ENCODE data around the gene VWA5B2.

Gene VWA5B2

GRCh38 chr3:184227481-184227935 lies 1.9 kb upstream of the VWA5B2 start:
- Histone ChIP-seq H3K36me3 (replicated peaks) (no peaks in the 10 kb centered on the region), H3K4me3 (ENCODE audit: low read depth, low read length) (no peak overlapping the region), H3K27me3 (replicated peaks) (peaks cover 46% of the 10 kb centered on the region), H3K27ac (no peak overlapping the region)
- in situ Hi-C loops (cut with HindIII; ENCODE audit: low pct_ligation_motif_present, low sequenced_read_pairs): no loop called here
- DNase-seq: no peak
- peak; percentile 95 for TF ChIP-seq CTCF (IDR thresholded peaks at IDR 0.05; ENCODE audit: low read depth, low read length, missing control alignments)

GRCh38 chr3:184228376-184229137 lies 828 bp upstream of the VWA5B2 start:
- H3K4me3 ChIP-seq (ENCODE audit: low read depth, low read length): no peak overlapping the region
- no peak overlapping the region for H3K27ac ChIP-seq
- TF ChIP-seq CTCF (IDR thresholded peaks at IDR 0.05; ENCODE audit: low read depth, low read length, missing control alignments): no peak
- H3K36me3 ChIP-seq (replicated peaks): no peaks in the 10 kb centered on the region
- DNase-seq: no peak
- in situ Hi-C loops (cut with HindIII; ENCODE audit: low pct_ligation_motif_present, low sequenced_read_pairs): no loop called here
- peaks cover 51% of the 10 kb centered on the region for H3K27me3 ChIP-seq (replicated peaks)

- no peak overlapping the region for H3K4me3 ChIP-seq (ENCODE audit: low read depth, low read length)
- no peak overlapping the region for H3K27ac ChIP-seq
- in situ Hi-C loops (cut with HindIII; ENCODE audit: low pct_ligation_motif_present, low sequenced_read_pairs): no loop called here
- TF ChIP-seq CTCF (IDR thresholded peaks at IDR 0.05; ENCODE audit: low read depth, low read length, missing control alignments): no peak
- no peak for DNase-seq
- no peaks in the 10 kb centered on the region for H3K36me3 ChIP-seq (replicated peaks)
- peaks cover 51% of the 10 kb centered on the region for H3K27me3 ChIP-seq (replicated peaks)
These were observed 757 bp downstream of the VWA5B2 start for GRCh38 chr3:184230081-184230602.

GRCh38 chr3:184230603-184231528 lies 1.5 kb downstream of the VWA5B2 start:
- TF ChIP-seq CTCF (IDR thresholded peaks at IDR 0.05; ENCODE audit: low read depth, low read length, missing control alignments): no peak
- no peak for DNase-seq
- H3K27me3 ChIP-seq (replicated peaks): peaks cover 51% of the 10 kb centered on the region
- H3K27ac ChIP-seq: no peak overlapping the region
- in situ Hi-C loops (cut with HindIII; ENCODE audit: low pct_ligation_motif_present, low sequenced_read_pairs): no loop called here
- H3K4me3 ChIP-seq (ENCODE audit: low read depth, low read length): no peak overlapping the region
- H3K36me3 ChIP-seq (replicated peaks): no peaks in the 10 kb centered on the region

- DNase-seq: no peak
- Histone ChIP-seq H3K4me3 (ENCODE audit: low read depth, low read length) (no peak overlapping the region), H3K27me3 (replicated peaks) (peaks cover 51% of the 10 kb centered on the region), H3K27ac (no peak overlapping the region), H3K36me3 (replicated peaks) (no peaks in the 10 kb centered on the region)
- in situ Hi-C loops (cut with HindIII; ENCODE audit: low pct_ligation_motif_present, low sequenced_read_pairs): no loop called here
- no peak for TF ChIP-seq CTCF (IDR thresholded peaks at IDR 0.05; ENCODE audit: low read depth, low read length, missing control alignments)
These were observed 2.3 kb downstream of the VWA5B2 start for GRCh38 chr3:184231671-184232070.
